Astrocyte of the cerebellum (primary cell): ENCODE results near the gene ATP6V0A4.

ENCODE experiments used
- DNase-seq: peaks from one replicate; pipeline ENCODE4 v3.0.0-alpha.2; 2011; ENCODE audit warnings: low read depth
- H3K4me3 ChIP-seq: 2 replicates; pipeline ENCODE4 v1.5.1; 2011; ENCODE audit warnings: mild to moderate bottlenecking, low read depth, low read length, moderate library complexity
- in situ Hi-C: cut with HindIII; loops from 2 replicates; pipeline ENCODE4 v1.10.0; 2017; ENCODE audit warnings: low sequenced_read_pairs
- TF ChIP-seq, protein P1 (sequence below): IDR thresholded peaks from 2 replicates; pipeline ENCODE4 v1.5.1; 2012; ENCODE audit warnings: low read length, low read depth, moderate library complexity, mild to moderate bottlenecking; ENCODE audit errors: missing control alignments

Gene ATP6V0A4

DNA sequence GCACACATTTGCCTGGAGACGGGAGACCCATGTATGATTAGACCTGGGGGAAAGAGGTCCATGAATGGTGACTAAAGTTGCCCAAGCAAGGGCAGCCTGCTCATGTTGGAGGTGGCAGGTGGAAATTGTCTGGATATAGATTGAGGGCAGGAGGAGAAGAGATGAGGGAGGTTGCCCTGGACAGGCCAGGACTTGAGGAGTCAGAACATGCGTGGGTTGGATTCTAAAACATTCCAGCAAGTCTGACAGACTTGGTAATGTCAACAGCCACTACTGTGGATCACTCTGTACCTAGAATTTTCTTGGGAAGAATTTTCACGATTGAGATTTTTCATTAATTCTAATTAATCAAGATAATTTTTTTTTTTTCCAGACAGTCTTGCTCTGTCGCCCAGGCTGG lies 77.7 kb downstream of the ATP6V0A4 start:
- TF ChIP-seq, protein P1, sequence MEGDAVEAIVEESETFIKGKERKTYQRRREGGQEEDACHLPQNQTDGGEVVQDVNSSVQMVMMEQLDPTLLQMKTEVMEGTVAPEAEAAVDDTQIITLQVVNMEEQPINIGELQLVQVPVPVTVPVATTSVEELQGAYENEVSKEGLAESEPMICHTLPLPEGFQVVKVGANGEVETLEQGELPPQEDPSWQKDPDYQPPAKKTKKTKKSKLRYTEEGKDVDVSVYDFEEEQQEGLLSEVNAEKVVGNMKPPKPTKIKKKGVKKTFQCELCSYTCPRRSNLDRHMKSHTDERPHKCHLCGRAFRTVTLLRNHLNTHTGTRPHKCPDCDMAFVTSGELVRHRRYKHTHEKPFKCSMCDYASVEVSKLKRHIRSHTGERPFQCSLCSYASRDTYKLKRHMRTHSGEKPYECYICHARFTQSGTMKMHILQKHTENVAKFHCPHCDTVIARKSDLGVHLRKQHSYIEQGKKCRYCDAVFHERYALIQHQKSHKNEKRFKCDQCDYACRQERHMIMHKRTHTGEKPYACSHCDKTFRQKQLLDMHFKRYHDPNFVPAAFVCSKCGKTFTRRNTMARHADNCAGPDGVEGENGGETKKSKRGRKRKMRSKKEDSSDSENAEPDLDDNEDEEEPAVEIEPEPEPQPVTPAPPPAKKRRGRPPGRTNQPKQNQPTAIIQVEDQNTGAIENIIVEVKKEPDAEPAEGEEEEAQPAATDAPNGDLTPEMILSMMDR: no peak
- in situ Hi-C loops: no loop called here
- DNase-seq: no peak
- no peak overlapping the region for H3K4me3 ChIP-seq

DNA sequence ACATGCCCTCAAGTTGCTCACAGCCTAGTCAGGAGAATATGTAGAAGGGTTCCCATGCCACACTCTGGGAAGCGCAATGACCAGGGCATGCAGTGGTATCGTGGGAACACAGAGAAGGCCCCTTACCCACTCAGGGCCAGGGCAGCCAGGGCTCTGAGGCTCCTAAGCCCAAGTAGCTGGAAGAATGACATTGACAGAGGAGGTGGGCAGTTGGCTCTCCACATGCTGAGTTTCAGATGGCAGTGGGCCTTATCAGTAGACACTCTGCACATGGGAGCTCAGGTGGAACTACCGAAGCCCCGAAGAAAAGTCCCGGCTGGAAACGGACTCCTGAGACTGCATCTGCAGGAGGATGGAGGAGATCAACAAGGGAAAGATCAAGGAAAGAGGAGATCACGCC lies 81.1 kb downstream of the ATP6V0A4 start:
- DNase-seq: no peak
- TF ChIP-seq, protein P1: no peak
- in situ Hi-C loops: no loop called here
- no peak overlapping the region for H3K4me3 ChIP-seq

DNA sequence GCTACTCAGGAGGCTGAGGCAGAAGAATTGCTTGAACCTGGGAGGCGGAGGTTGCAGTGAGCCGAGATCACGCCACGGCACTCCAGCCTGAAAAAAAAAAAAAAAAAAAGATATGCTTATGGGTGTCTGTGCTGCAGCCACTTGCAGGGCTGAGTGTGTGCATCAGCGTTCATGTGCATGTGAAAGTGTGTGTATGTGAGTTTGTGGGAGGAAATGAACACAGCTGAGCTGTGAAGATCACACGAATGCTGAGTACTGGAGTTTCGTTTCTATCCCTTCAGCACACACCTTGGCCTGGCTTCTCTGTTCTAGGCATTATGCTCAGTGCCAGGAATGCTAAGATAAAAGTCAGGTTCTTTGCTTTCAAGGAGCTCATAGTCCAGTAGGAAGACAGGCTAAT lies 84.8 kb downstream of the ATP6V0A4 start:
- in situ Hi-C loops: no loop called here
- H3K4me3 ChIP-seq: no peak overlapping the region
- DNase-seq: no peak
- TF ChIP-seq, protein P1: no peak

DNA sequence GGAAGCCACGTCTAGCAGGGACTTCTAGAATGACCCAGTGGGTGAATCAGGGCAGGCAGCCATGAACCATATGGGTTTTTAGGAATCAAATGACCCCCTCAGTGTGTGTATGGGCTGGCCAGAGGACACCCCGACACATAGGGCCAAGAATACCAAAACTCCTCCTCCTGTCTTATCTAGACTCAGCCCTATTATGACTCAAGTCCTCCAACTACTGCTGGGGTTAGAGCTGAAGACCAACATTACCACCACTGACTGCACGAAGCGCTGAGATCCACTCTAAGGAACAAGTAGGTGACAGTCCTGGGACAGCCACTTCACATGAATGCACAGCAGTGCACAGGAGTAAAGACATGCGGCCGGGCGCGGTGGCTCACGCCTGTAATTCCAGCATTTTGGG lies 85.3 kb downstream of the ATP6V0A4 start:
- no peak for DNase-seq
- in situ Hi-C loops: no loop called here
- TF ChIP-seq, protein P1: no peak
- no peak overlapping the region for H3K4me3 ChIP-seq

DNA sequence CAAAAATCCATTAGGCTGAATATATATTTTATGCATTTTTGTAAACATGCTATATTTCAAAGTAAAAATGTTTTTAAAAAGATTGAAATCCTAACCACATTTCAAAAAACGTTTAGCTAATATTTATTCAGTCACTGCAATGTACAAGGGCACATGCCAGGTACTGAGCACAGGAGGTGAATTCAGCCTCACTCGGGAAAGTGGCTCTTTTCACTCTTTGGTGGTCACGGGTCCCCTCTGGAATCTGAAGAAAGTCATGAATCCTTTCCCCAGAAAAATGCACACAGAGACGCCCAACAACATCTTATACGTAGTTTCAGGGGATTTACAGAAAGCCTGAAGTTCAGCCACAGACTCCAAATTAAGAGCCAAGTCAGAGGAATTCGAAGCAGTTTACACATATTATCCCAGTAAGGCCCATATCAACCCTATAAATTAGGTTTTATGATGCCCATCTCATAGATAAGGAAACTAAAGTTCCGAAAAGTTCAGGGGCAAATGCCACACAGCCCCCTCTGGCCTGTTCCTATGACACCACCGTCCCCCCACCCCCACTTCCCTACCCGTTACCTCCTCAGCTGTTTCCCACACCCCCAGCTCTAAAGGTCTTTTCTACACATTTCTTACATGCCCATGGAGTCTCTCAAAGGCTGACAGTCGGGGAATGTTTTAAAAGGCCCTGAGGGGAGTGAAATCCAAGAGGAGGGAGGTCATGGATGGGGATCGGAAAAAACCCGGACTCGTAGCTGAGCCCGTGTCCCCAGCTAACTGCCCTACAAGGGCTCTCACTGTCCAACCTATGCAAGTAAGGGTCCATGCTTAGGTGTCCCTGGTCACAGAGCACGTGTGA lies 87.2 kb downstream of the ATP6V0A4 start:
- in situ Hi-C loops: no loop called here
- DNase-seq: no peak
- TF ChIP-seq, protein P1: no peak
- H3K4me3 ChIP-seq: no peak overlapping the region

DNA sequence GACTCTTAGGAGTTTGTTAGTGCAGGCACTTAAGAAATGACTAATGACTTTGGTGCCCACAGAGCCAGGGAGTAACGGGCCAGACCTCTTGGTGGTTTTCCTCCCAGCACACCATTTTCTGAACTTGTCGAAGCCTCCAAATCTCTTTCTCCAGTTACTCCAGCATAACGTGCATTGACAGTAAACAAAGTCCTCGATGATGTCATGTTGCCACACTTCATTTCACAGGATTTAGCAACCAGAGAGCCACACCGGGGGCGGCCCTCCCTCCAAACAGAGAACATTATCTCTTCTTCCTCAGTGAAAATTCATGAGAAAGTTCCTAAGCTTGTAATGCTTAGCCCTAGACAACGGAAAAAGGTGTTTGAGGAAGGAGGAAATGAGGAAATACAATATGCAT lies 92.8 kb downstream of the ATP6V0A4 start:
- in situ Hi-C loops: no loop called here
- TF ChIP-seq, protein P1: no peak
- H3K4me3 ChIP-seq: no peak overlapping the region
- DNase-seq: no peak

DNA sequence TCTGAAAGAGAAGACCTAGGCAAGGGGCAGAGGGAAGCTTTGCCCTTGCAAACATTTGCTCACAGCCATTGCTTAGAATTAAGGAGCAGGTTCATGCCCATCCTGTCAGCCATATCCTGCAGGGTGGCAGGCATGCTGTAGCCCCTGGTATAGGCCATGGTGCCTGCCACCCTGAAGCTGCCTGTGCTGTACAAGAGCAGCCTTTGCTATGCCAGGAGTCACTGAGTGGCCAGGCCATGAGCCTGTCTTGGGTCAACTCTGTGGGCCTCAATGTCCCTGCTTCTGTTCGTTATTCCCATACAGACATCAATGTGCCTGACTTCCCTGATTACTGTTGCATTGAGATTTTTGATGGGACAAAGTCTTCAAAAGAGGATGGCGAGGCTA lies 96.5 kb downstream of the ATP6V0A4 start:
- TF ChIP-seq, protein P1: no peak
- no peak overlapping the region for H3K4me3 ChIP-seq
- no peak for DNase-seq
- in situ Hi-C loops: no loop called here
